ACHN (cell line): Measurements from ENCODE around the gene NSFL1C.

Experiments
- DNase-seq: peaks from one replicate; pipeline ENCODE4 v3.0.0-alpha.2; 2015
- in situ Hi-C: cut with HindIII; loops from 2 replicates; pipeline ENCODE4 v1.10.0; 2017; ENCODE audit warnings: low sequenced_read_pairs, low pct_ligation_motif_present, low pct_unique_long_range_greater_than_20kb

The NSFL1C gene

DNA sequence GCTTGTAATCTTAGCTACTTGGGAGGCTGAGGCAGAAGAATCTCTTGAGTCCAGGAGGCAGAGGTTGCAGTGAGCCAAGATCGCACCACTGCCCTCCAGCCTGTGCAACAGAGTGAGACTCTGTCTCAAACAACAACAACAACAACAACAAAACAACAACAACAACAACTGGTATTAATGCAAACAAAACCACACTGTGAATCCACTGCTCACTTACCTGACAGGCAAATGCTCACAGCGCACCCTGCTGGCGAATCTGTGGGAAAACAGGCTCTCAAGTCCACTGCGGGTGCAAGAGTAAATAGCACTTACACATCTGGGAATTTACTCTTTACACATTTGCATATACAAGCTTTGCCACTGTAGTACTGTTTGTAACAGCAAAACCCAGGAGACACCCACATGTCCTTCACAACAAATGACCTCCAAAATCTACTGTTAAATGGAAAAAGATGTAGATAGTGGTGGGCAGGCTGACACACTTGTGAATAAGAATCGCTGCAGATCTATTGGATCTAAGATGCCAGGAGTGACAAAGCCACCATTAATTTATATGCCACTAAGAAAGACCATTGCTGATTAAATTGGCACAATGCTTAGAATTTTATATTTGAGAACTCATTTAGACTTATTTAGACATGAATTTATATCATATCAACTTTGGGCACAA lies 29.3 kb downstream of the NSFL1C start:
- in situ Hi-C loops, result loop anchor here (25.0 kb wide), 1 partner anchor 125 kb away; no protein-coding TSS in a partner anchor

DNA sequence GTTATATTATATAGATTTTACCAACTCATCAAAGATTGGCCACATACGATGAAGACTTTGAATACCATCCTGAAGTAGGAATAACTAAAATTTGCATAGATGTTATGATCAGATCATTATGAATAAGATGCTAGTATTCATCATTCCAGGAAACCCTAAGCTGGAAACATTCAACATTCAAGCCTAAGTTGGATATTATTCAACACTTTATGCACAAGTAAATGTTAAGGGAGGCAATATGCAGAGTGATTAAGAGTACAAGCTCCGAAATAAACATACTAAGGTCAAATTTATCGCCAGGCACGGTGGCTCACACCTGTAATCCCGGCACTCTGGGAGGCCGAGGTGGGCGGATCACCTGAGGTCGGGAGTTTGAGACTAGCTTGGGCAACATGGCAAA lies 30.4 kb downstream of the NSFL1C start:
- in situ Hi-C loops, result loop anchor here (25.0 kb wide), 1 partner anchor 124 kb away; no protein-coding TSS in a partner anchor
- no peak for DNase-seq

More for the DNA sequence above, 29.3 kb downstream of the NSFL1C start:
- peak; percentile 61 for DNase-seq

DNA sequence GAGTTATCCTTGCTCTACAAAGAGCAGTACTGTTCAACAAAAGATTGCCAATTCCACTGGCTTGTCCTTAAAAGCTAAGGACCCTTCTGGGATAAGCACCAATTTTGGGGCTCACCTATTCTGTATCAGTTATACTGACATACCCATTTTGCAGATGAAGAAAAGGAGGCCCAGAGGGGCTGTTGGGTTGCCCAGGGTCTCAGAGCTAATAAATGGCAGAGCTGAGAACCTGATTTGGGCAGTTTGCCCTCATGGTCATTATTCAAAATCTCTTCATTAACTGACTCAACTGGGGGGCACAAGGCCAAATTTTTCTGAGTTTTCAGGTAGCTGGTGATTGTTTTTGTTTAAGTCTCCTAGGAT lies 31.3 kb downstream of the NSFL1C start:
- in situ Hi-C loops, result loop anchor here (25.0 kb wide), 1 partner anchor 123 kb away; no protein-coding TSS in a partner anchor
- DNase-seq, result no peak

DNA sequence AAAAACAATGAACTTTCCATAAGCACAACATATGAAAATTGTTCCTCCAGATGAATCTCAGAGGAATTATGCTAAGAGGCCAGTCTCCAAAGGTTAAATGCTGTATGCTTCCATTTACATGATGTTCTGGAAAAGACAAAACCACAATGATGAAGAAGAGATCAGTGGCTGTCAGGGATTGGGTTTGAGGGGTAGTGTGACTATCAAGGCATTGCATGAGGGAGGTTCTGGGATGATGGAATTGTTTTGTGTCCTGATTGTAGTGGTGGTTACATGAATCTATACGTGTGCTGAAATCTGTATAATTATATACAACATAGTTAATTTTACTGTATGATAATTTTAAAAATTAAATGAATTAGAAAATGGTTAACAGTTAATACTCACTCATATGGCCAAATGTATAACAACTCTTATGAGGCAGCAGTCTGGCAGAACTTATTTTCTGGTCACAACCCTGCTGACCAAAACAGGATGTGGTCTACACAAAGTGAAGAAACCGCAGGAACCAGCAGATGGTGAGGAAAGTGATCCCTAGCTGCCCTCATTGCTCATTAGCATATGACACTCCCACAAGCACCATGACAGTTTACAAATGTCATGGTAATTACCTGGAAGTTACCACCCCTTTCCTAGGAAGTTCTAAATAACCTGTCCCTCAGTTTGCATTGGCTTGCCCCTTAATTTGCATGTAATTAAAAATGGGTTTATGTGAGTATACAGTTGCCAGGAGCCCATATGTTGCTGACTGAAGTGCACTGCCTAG lies 31.9 kb downstream of the NSFL1C start:
- peak; percentile 57 for DNase-seq
- in situ Hi-C loops, result loop anchor here (25.0 kb wide), 1 partner anchor 122 kb away; no protein-coding TSS in a partner anchor

DNA sequence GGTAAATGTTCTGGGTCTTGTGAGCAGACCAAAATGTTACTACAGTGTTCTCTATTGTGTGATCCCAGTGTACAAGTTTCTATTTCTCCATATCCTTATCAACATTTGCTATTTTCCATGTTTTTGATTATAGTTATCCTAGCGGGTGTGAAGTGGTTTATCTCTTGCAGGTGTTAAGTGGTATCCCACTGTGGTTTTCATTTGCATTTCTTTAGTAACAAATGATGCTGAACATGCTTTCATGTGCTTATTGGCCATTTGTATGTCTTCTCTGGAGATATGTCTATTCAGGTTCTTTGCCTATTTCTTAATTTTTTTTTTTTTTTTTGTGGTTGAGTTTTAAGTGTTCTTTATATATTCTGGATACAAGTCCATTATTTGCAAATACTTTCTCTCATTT lies 35.5 kb downstream of the NSFL1C start:
- in situ Hi-C loops, result loop anchor here (25.0 kb wide), 1 partner anchor 119 kb away; no protein-coding TSS in a partner anchor
- no peak for DNase-seq

DNA sequence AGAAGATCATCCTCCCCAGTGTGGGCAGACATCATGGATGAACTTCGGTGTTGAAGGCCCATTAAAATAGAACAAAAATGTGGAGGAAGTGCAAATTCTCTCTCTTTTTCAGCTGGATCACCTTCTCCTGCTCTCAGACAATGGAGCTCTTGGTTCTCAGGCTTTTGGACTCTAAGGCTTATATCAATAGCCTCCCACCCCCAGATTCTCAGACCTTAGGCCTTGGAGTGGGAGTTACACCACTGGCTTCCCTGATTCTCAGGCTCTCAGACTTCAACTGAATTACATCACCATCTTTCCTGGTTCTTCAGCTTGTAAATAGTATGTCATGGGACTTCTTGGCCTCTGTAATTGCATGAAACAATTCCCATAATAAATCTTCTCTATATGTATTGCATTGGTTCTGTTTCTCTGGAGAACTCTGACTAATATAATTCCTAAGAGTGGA lies 36.6 kb downstream of the NSFL1C start:
- in situ Hi-C loops, result loop anchor here (25.0 kb wide), 1 partner anchor 118 kb away; no protein-coding TSS in a partner anchor
- no peak for DNase-seq

DNA sequence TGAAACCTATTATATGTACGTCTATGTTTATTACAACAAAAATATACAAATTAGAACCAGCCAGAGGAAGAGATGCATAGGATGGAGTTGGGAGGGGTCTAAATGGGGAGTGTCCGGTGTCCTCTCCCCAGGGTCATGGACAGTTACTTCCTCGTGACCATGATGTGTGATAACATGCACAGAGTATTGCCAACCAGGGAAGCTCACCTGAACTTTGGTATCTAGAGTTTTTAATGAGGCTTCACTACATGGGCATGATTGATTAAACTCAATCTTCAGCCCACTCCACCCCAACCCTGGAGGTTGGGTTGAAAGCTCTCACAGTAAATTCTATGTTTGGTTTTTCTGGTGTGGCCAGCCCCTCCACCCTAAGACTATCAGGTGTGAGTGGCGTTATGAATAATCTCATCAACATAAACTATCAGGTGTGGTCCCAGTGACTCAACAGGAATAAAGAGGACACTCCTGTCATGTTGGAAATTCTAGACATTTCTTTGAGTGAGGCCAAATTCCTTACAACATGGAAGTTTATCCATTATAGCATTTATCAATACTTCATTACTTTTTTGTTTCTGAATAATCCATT lies 37.4 kb downstream of the NSFL1C start:
- no peak for DNase-seq
- in situ Hi-C loops, result loop anchor here (25.0 kb wide), 1 partner anchor 117 kb away; no protein-coding TSS in a partner anchor

DNA sequence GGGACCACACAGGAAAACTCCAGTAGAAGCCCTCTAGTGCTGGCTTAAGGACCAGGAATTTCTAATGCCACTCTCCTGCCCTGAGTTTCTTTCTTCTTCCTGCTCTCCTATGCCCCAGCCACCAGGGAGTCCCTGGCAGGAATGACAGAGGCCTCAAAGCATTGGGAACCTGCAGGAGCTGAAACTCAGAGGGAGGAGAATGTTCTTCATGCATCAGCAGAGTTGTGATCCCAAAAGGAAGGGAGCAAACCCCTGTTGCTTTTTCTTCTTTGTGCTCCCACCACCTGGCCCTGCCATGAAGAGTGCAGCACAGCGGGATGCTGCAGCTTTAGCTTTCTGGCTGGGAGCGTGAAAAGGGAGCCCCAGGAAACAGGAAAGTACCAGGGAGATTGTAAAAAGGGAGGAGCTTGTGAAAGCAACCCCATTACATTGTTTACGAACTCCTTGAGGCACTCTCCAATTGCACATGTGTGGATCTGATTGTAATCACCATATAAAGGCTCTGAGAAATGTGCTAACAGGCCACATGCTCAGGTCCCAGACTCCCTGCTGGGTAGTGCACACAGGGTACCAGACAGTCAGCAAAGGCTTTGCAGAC lies 39.1 kb downstream of the NSFL1C start:
- in situ Hi-C loops, result loop anchor here (25.0 kb wide), 1 partner anchor 115 kb away; no protein-coding TSS in a partner anchor
- DNase-seq, result no peak

DNA sequence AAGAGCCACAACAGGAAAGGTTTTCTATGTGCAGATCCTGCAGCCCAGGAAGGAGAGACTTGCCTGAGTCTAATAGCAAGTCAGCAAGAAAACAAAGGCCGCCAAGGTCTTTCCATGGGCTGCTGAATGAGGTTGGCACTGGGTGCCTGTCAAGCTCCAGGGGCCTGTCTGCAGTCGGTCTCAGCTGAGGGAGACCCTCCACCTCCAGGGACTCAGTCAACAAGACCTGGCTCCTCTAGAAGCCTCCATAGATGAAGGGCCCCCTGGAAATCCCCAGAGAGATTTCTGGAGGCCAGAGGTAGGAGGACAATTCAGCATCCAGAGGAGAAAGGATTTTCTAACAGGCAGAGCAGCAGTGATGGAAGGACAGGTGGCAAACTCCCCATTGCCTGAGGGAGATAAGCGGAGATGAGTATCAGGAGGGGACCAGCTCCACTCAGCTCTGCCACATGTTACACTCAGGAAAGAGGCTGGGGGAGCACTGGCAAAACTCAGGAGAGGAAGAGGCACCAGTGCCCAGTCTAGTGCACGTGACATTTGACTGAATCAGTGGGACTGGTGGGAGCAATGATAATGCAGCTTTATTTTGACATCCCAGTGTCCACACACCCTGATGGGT lies 40.3 kb downstream of the NSFL1C start:
- in situ Hi-C loops, result loop anchor here (25.0 kb wide), 1 partner anchor 114 kb away; no protein-coding TSS in a partner anchor
- DNase-seq, result no peak

DNA sequence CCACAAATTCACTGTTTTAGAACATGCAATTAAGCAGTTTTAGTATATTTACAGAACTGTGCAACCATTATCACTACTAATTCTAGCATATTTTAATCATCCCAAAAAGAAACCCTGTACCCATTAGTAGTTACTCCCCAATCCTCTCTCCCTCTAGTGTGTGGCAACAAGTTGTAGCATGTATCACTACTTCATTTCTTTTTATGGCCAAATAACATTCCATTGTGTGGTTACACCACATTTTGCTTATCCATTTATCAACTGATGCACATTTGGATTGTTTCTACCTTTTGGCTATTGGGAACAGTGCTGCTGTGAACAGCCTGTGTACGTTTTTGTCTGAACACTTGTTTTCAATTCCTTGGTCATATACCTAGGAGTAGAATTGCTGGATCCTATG lies 42.3 kb downstream of the NSFL1C start:
- in situ Hi-C loops, result no loop called here
- no peak for DNase-seq

DNA sequence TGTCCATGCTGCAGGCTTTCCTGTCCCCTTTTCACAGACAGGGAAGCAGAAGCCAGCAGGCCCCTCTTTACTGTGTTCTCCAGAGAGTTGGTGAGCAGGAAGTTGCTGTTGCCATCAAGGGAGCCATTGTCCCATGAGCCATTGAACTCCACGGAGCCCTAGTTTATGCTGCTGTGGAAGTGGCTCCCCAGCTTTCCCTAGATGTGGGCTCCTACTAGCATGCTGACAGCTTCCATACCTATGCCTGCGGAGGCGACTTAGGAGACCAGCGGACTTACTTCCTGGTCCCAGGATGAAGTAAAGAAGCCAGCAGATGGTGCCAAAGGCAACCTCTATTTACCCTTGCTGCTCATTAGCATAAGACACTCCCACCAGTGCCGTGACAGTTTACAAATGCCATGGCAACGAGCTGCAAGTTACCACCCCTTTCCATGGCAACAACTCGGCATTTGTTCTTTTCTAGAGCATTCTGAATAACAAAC lies 43.0 kb downstream of the NSFL1C start:
- in situ Hi-C loops, result no loop called here

DNA sequence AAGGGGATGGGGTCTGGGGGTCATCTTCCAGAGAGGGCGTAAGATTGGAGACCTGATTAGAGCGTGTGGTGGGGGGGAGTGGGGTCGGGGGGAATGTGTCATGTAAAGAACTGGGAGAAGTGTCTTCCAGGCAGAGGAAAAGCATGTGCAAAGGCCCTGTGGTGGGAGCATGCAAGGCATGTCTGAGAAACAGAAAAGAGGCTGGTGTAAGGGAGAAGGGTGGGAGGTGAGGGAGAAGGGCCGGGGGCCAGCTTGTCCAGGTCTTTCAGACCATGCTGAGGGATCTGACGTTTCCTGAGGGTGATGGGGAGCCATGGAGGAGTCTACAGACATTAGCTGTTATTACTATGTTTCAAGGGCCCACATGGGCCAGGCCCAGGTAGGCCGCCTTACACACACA lies 43.4 kb downstream of the NSFL1C start:
- in situ Hi-C loops, result no loop called here
- DNase-seq, result no peak

More for the DNA sequence above, 43.0 kb downstream of the NSFL1C start:
- peak; percentile 14 for DNase-seq

DNA sequence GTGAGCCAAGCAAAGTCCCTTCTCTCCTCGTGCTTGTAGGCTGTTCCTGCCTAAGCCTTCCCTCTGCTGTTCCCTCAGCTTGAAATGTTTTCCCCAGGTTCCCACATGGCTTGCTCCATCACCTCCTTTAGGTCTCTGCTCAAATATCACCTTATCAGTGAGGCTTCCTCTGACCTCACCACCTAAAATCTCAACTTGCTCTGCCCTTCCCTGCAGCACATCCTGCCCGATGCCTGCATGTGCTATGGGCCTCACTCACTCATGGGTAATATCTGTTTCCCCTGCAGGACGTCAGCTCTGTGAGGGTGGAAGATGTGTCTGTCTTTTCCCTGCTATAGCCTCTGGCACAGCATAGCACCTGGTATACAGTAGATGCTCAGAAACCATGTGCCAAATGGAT lies 43.9 kb downstream of the NSFL1C start:
- no peak for DNase-seq
- in situ Hi-C loops, result no loop called here

DNA sequence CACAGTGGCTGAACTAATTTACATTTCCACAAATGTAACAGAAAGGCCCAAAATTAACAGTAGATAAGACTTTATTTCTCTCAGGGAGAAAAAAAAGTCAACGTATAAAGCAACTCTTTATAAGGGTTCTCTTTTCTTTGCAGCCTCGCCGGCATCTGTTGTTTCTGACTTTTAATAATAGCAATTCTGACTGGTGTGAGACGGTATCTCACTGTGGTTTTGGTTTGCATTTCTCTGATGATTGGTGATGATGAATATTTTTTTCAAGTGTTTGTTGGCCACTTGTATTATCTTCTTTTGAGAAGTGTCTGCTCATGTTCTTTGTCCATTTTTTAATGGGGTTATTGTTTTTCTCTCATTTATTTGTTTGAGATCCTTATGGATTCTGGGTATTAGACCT lies 46.6 kb downstream of the NSFL1C start:
- DNase-seq, result no peak
- in situ Hi-C loops, result no loop called here

DNA sequence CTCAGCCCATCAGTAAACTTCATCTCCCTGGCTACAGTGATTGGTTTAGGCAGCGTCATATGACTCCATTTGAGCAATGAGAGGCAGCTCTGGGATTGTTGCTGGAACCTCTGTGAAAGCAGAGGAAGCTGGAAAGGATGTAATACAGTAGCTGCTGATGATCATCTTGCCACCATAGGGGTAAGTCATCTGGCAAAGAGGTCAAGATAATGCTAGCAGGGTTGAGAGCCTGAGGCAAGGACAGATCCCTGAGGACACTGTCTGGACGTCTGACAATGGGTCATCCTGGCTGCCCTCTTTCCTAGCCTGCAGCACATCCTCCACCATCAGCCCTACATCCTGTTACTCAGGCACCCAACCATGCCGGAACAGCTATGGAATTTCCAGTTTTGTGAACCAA lies 48.3 kb downstream of the NSFL1C start:
- no peak for DNase-seq
- in situ Hi-C loops, result no loop called here

DNA sequence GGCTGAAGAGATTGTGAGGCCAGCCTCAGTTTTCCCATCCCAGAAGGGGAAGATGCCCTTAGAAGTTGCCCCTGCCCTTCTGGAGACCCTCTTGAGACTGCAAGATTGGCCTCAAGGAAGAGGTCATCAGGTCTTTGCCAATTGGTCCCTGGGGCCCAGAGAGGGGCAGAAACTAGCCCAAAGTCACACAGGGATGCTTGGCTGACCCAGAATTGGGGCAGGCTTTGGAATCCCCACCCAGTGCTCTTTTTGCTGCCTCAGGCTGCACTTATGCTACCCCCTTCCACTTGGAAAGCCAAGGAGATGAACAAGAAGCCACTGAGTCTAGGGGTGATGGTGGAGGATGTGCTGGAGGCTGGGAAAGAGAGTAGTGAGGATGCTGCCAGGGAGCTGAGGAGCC lies 48.9 kb downstream of the NSFL1C start:
- in situ Hi-C loops, result no loop called here
- no peak for DNase-seq

DNA sequence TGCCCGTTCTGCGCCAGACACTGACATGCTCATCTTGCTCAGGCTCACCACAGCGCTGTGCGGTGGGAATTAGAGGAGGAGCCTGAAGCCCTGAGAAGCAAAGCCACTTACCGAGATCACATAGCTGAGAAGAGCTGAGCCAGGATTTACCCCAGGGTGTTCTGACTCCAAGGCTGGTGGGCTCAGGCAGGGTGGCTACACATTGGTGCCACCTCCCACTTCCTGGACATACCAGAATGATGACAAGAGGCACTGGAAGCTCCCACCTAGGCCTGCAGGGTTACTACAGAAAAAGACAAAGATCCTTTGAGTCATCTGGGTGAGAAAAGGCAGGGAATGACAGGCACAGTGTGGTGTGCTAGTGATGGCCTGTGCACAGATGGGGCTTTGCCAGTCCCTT lies 49.4 kb downstream of the NSFL1C start:
- DNase-seq, result no peak
- in situ Hi-C loops, result no loop called here
